ENCODE results near the gene MC2R.

MC2R gene

GRCh38 chr18:13900633-13901032 lies 14.7 kb downstream of the MC2R start:
- no peak overlapping the region for H3K27ac ChIP-seq (ENCODE audit: low read depth, low read length)
- H3K79me1 ChIP-seq (ENCODE audit: low read length) = no peaks in the 10 kb centered on the region
- H4K91ac ChIP-seq (ENCODE audit: low read depth, low read length) = no peak overlapping the region
- H3K9me3 ChIP-seq (ENCODE audit: insufficient read depth, low read depth, low read length) = peaks cover under 1% of the 10 kb centered on the region
- no peaks in the 10 kb centered on the region for H3K79me2 ChIP-seq (ENCODE audit: control insufficient read depth, insufficient read depth, low read length, poor library complexity)
- no peak overlapping the region for H3K4me3 ChIP-seq (ENCODE audit: low read depth, low read length)
- no peak overlapping the region for H3K9ac ChIP-seq (ENCODE audit: low read length)
- H3K23ac ChIP-seq (ENCODE audit: low read length) = no peak overlapping the region
- no peaks in the 10 kb centered on the region for H3K27me3 ChIP-seq (ENCODE audit: insufficient read depth, low read length)
- no peak overlapping the region for H2AFZ ChIP-seq (ENCODE audit: insufficient read depth, low read length, poor library complexity)
- no peak overlapping the region for H2BK120ac ChIP-seq (ENCODE audit: insufficient read depth, low read length, poor library complexity)
- no peak for DNase-seq
- H3K18ac ChIP-seq (ENCODE audit: low read length) = no peak overlapping the region
- no peak overlapping the region for H3K4me2 ChIP-seq (ENCODE audit: low read length)
- H3K4ac ChIP-seq (ENCODE audit: low read depth, low read length) = no peak overlapping the region
- H3K4me1 ChIP-seq (ENCODE audit: control insufficient read depth in 1 of 2, insufficient read depth in 2 of 2, low read length in 2 of 2) = no peaks in the 10 kb centered on the region
- H4K8ac ChIP-seq (ENCODE audit: low read depth, low read length) = no peak overlapping the region
- no peak overlapping the region for H2BK12ac ChIP-seq (ENCODE audit: low read length)
- no CpG with 5 or more reads among the region's 1 CpG for WGBS (ENCODE audit: extremely low coverage, insufficient coverage, insufficient read length)
- H3K36me3 ChIP-seq (ENCODE audit: control insufficient read depth in 1 of 2, insufficient read depth in 2 of 2, low read length in 2 of 2) = no peaks in the 10 kb centered on the region
- H2AK5ac ChIP-seq (ENCODE audit: low read length) = no peak overlapping the region
- H2BK5ac ChIP-seq (ENCODE audit: low read depth, low read length, poor library complexity) = no peak overlapping the region
- no peak overlapping the region for H4K12ac ChIP-seq (ENCODE audit: low read depth, low read length)
- H3K14ac ChIP-seq (ENCODE audit: low read length) = no peak overlapping the region

- H2AK5ac ChIP-seq (ENCODE audit: low read length) = no peak overlapping the region
- H3K9ac ChIP-seq (ENCODE audit: low read length) = no peak overlapping the region
- H2BK12ac ChIP-seq (ENCODE audit: low read length) = no peak overlapping the region
- no peak overlapping the region for H3K27ac ChIP-seq (ENCODE audit: low read depth, low read length)
- no peaks in the 10 kb centered on the region for H3K36me3 ChIP-seq (ENCODE audit: control insufficient read depth in 1 of 2, insufficient read depth in 2 of 2, low read length in 2 of 2)
- no peak overlapping the region for H2BK120ac ChIP-seq (ENCODE audit: insufficient read depth, low read length, poor library complexity)
- H2AFZ ChIP-seq (ENCODE audit: insufficient read depth, low read length, poor library complexity) = no peak overlapping the region
- no peak overlapping the region for H4K8ac ChIP-seq (ENCODE audit: low read depth, low read length)
- no peak overlapping the region for H4K12ac ChIP-seq (ENCODE audit: low read depth, low read length)
- no peak overlapping the region for H2BK5ac ChIP-seq (ENCODE audit: low read depth, low read length, poor library complexity)
- no peaks in the 10 kb centered on the region for H3K27me3 ChIP-seq (ENCODE audit: insufficient read depth, low read length)
- no peak overlapping the region for H3K4ac ChIP-seq (ENCODE audit: low read depth, low read length)
- H3K4me3 ChIP-seq (ENCODE audit: low read depth, low read length) = no peak overlapping the region
- H3K9me3 ChIP-seq (ENCODE audit: insufficient read depth, low read depth, low read length) = peaks cover 2% of the 10 kb centered on the region
- H3K4me2 ChIP-seq (ENCODE audit: low read length) = no peak overlapping the region
- H3K79me1 ChIP-seq (ENCODE audit: low read length) = no peaks in the 10 kb centered on the region
- no peaks in the 10 kb centered on the region for H3K79me2 ChIP-seq (ENCODE audit: control insufficient read depth, insufficient read depth, low read length, poor library complexity)
- H3K18ac ChIP-seq (ENCODE audit: low read length) = no peak overlapping the region
- H4K91ac ChIP-seq (ENCODE audit: low read depth, low read length) = no peak overlapping the region
- no CpG with 5 or more reads among the region's 6 CpGs for WGBS (ENCODE audit: extremely low coverage, insufficient coverage, insufficient read length)
- H3K4me1 ChIP-seq (ENCODE audit: control insufficient read depth in 1 of 2, insufficient read depth in 2 of 2, low read length in 2 of 2) = no peaks in the 10 kb centered on the region
- no peak overlapping the region for H3K14ac ChIP-seq (ENCODE audit: low read length)
- no peak for DNase-seq
- H3K23ac ChIP-seq (ENCODE audit: low read length) = no peak overlapping the region
Measured at GRCh38 chr18:13895505-13896033, 19.8 kb downstream of the MC2R start.

GRCh38 chr18:13894531-13894930 lies 20.8 kb downstream of the MC2R start:
- H3K79me1 ChIP-seq (ENCODE audit: low read length) = no peaks in the 10 kb centered on the region
- no peak for DNase-seq
- H3K27ac ChIP-seq (ENCODE audit: low read depth, low read length) = no peak overlapping the region
- H2AFZ ChIP-seq (ENCODE audit: insufficient read depth, low read length, poor library complexity) = no peak overlapping the region
- H3K23ac ChIP-seq (ENCODE audit: low read length) = no peak overlapping the region
- no peak overlapping the region for H4K12ac ChIP-seq (ENCODE audit: low read depth, low read length)
- H3K9ac ChIP-seq (ENCODE audit: low read length) = no peak overlapping the region
- H3K14ac ChIP-seq (ENCODE audit: low read length) = no peak overlapping the region
- no CpG with 5 or more reads among the region's 5 CpGs for WGBS (ENCODE audit: extremely low coverage, insufficient coverage, insufficient read length)
- H3K18ac ChIP-seq (ENCODE audit: low read length) = no peak overlapping the region
- H2AK5ac ChIP-seq (ENCODE audit: low read length) = no peak overlapping the region
- no peaks in the 10 kb centered on the region for H3K4me1 ChIP-seq (ENCODE audit: control insufficient read depth in 1 of 2, insufficient read depth in 2 of 2, low read length in 2 of 2)
- peaks cover 2% of the 10 kb centered on the region for H3K9me3 ChIP-seq (ENCODE audit: insufficient read depth, low read depth, low read length)
- H2BK12ac ChIP-seq (ENCODE audit: low read length) = no peak overlapping the region
- H3K27me3 ChIP-seq (ENCODE audit: insufficient read depth, low read length) = no peaks in the 10 kb centered on the region
- no peak overlapping the region for H2BK120ac ChIP-seq (ENCODE audit: insufficient read depth, low read length, poor library complexity)
- H4K8ac ChIP-seq (ENCODE audit: low read depth, low read length) = no peak overlapping the region
- no peaks in the 10 kb centered on the region for H3K79me2 ChIP-seq (ENCODE audit: control insufficient read depth, insufficient read depth, low read length, poor library complexity)
- no peak overlapping the region for H3K4me3 ChIP-seq (ENCODE audit: low read depth, low read length)
- no peak overlapping the region for H4K91ac ChIP-seq (ENCODE audit: low read depth, low read length)
- H2BK5ac ChIP-seq (ENCODE audit: low read depth, low read length, poor library complexity) = no peak overlapping the region
- H3K4me2 ChIP-seq (ENCODE audit: low read length) = no peak overlapping the region
- no peak overlapping the region for H3K4ac ChIP-seq (ENCODE audit: low read depth, low read length)
- H3K36me3 ChIP-seq (ENCODE audit: control insufficient read depth in 1 of 2, insufficient read depth in 2 of 2, low read length in 2 of 2) = no peaks in the 10 kb centered on the region

DNA sequence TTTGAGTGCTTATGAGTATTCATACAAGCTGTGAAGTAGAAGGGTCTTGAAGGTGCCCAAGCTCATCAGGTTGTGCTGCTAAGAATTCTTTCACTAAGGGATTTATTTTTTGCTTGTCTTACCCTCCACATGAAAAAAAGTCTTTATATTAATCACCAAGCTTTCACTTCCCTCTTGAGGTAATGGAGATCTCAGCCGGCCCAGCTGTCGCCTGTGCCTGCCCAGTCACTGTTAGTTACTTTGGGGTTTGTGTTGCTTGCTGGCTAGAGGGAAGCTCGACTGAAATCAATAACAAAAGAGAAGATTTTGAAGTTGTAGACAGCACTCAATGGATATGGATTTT lies 21.9 kb downstream of the MC2R start:
- Histone ChIP-seq H3K4me1 (ENCODE audit: control insufficient read depth in 1 of 2, insufficient read depth in 2 of 2, low read length in 2 of 2) (no peaks in the 10 kb centered on the region), H3K4me3 (ENCODE audit: low read depth, low read length) (no peak overlapping the region), H2BK120ac (ENCODE audit: insufficient read depth, low read length, poor library complexity) (no peak overlapping the region), H3K4ac (ENCODE audit: low read depth, low read length) (no peak overlapping the region), H3K14ac (ENCODE audit: low read length) (no peak overlapping the region), H2BK5ac (ENCODE audit: low read depth, low read length, poor library complexity) (no peak overlapping the region), H3K27ac (ENCODE audit: low read depth, low read length) (no peak overlapping the region), H3K36me3 (ENCODE audit: control insufficient read depth in 1 of 2, insufficient read depth in 2 of 2, low read length in 2 of 2) (no peaks in the 10 kb centered on the region), H3K23ac (ENCODE audit: low read length) (no peak overlapping the region), H3K9me3 (ENCODE audit: insufficient read depth, low read depth, low read length) (peaks cover 2% of the 10 kb centered on the region), H4K91ac (ENCODE audit: low read depth, low read length) (no peak overlapping the region), H2BK12ac (ENCODE audit: low read length) (no peak overlapping the region), H2AFZ (ENCODE audit: insufficient read depth, low read length, poor library complexity) (no peak overlapping the region), H3K18ac (ENCODE audit: low read length) (no peak overlapping the region), H4K12ac (ENCODE audit: low read depth, low read length) (no peak overlapping the region), H3K9ac (ENCODE audit: low read length) (no peak overlapping the region), H2AK5ac (ENCODE audit: low read length) (no peak overlapping the region), H3K79me2 (ENCODE audit: control insufficient read depth, insufficient read depth, low read length, poor library complexity) (no peaks in the 10 kb centered on the region), H3K27me3 (ENCODE audit: insufficient read depth, low read length) (no peaks in the 10 kb centered on the region), H4K8ac (ENCODE audit: low read depth, low read length) (no peak overlapping the region), H3K79me1 (ENCODE audit: low read length) (no peaks in the 10 kb centered on the region), H3K4me2 (ENCODE audit: low read length) (no peak overlapping the region)
- DNase-seq = no peak
- WGBS (ENCODE audit: extremely low coverage, insufficient coverage, insufficient read length) = no CpG with 5 or more reads among the region's 3 CpGs
